ENCODE data around the gene EDNRB.

EDNRB gene

DNA sequence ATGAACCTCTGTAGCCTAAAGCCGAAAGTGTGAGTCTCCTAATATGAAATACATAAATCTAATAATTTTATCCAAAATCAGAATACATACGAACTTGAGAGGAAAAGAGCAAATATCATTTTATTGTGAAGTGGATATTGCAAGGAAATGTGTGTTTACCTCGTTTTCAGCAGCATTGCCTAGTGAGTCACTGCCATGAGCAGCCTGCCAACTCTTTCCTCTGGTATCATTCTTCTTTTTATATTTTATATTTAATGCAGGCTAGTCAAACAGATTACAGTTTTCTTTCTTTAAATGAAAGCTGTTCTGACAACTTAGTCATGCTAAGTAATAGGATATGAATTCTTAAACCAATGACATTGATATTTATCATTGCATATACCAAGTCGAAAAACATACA is 44.2 kb downstream of the EDNRB start:
- DNase-seq (ENCODE audit: low spot score), result no peak
- TF ChIP-seq, protein P1, sequence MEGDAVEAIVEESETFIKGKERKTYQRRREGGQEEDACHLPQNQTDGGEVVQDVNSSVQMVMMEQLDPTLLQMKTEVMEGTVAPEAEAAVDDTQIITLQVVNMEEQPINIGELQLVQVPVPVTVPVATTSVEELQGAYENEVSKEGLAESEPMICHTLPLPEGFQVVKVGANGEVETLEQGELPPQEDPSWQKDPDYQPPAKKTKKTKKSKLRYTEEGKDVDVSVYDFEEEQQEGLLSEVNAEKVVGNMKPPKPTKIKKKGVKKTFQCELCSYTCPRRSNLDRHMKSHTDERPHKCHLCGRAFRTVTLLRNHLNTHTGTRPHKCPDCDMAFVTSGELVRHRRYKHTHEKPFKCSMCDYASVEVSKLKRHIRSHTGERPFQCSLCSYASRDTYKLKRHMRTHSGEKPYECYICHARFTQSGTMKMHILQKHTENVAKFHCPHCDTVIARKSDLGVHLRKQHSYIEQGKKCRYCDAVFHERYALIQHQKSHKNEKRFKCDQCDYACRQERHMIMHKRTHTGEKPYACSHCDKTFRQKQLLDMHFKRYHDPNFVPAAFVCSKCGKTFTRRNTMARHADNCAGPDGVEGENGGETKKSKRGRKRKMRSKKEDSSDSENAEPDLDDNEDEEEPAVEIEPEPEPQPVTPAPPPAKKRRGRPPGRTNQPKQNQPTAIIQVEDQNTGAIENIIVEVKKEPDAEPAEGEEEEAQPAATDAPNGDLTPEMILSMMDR (IDR thresholded peaks at IDR 0.05; ENCODE audit: extremely low read depth, insufficient read depth, missing control alignments), result no peak
- in situ Hi-C loops (cut with MboI; ENCODE audit: low pct_unique_long_range_greater_than_20kb, low sequenced_read_pairs, unreplicated experiment), result no loop called here

DNA sequence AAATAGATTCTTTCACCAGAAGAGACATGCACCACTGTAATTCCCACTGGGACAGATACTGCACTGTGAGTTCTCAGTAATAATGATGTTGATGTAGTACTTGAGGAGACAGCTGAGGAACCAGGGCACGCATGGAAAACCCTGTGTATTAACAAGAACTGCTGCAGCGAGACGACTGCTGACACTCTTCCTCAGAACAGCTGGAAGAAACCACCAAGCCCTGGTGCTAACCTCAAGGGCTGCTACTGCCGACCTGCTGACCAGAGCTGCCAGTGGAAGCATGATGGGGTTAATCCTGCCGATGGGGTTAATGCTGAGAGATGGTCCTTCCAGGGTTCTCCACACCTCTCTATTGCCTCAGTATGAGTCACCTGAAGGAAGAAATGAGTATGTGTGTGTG is 45.6 kb downstream of the EDNRB start:
- in situ Hi-C loops (cut with MboI; ENCODE audit: low pct_unique_long_range_greater_than_20kb, low sequenced_read_pairs, unreplicated experiment), result no loop called here
- no peak for DNase-seq (ENCODE audit: low spot score)

DNA sequence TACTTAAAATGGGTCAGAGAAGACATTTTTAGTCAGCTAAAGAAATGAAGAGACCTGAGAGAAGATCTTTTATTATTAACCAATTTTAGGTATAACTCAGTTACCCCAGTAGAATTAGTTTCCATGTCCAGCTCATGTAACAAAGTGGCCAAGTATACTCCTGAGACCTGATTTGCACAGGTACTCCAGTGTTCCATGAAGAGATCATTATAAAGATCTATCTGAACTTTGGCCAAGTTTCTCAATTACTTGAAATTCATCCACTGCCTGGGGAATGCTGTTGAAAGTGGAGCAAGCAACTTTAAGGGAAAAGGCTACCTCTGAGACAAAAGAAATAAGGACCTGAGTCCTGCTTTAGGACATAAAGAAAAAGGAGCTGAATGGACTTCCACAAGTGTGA is 47.0 kb downstream of the EDNRB start:
- in situ Hi-C loops (cut with MboI; ENCODE audit: low pct_unique_long_range_greater_than_20kb, low sequenced_read_pairs, unreplicated experiment), result no loop called here
- no peak for DNase-seq (ENCODE audit: low spot score)
- TF ChIP-seq, protein P1 (IDR thresholded peaks at IDR 0.05; ENCODE audit: extremely low read depth, insufficient read depth, missing control alignments), result no peak

More for the DNA sequence above, 45.6 kb downstream of the EDNRB start:
- TF ChIP-seq, protein P1 (IDR thresholded peaks at IDR 0.05; ENCODE audit: extremely low read depth, insufficient read depth, missing control alignments), result no peak

DNA sequence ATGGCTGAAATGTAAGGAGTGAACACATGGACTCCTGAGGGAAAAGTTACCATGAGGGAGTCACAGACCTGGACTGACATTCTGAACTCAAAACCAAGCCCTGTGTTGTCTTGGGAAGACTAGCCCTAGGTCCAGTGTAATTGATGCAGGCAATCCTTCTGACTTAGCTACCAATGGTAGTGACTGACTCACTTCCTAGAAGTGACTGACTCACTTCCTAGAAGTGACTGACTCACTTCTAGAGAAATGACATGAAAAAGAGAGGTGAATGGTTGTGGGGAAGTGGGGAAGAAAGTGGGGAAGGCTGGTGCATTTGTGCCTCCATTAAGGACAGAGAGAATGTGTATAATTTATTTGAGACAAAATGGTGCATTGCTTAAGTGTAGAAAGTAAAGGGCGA is 49.9 kb downstream of the EDNRB start:
- TF ChIP-seq, protein P1 (IDR thresholded peaks at IDR 0.05; ENCODE audit: extremely low read depth, insufficient read depth, missing control alignments), result no peak
- DNase-seq (ENCODE audit: low spot score), result no peak
- in situ Hi-C loops (cut with MboI; ENCODE audit: low pct_unique_long_range_greater_than_20kb, low sequenced_read_pairs, unreplicated experiment), result no loop called here

DNA sequence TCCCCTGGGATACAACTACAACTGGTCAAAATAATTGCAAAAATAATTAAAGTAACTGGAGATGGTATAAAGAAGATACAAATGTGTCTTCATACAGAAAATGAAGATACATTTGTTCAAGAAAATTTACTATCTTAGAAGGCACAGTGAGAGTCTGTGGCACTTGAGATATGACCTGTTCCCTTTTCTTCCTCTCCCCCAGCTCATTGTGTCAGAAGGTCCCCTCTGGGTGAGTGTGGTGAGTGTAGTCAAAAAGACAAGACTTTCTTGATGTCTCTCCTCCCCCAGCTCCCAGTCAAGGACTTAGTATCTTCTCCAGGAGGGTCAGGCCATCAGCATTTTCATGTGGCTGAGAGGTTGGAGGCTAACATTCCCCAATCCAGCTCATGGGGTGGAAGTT is 51.7 kb downstream of the EDNRB start:
- in situ Hi-C loops (cut with MboI; ENCODE audit: low pct_unique_long_range_greater_than_20kb, low sequenced_read_pairs, unreplicated experiment), result no loop called here
- no peak for DNase-seq (ENCODE audit: low spot score)
- TF ChIP-seq, protein P1 (IDR thresholded peaks at IDR 0.05; ENCODE audit: extremely low read depth, insufficient read depth, missing control alignments), result no peak

DNA sequence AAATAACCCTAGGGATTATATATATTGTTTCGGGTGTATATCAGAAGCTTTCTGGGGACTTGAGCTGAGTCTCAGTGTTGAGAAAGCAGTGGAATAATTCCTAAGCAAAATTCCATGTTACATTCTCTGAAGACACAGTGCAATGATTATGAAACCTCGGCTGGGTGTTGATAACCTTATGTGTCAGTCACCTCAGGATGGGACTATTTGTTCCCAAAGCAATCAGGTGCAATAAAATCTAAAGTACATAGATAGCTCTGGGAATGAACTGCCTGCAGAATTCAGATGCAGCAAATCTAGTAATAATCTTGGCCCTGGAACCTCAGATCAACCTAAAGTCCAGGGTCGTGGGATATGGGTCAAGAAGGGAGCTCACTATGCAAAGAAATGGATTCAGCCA is 53.0 kb downstream of the EDNRB start:
- no peak for DNase-seq (ENCODE audit: low spot score)
- in situ Hi-C loops (cut with MboI; ENCODE audit: low pct_unique_long_range_greater_than_20kb, low sequenced_read_pairs, unreplicated experiment), result no loop called here
- TF ChIP-seq, protein P1 (IDR thresholded peaks at IDR 0.05; ENCODE audit: extremely low read depth, insufficient read depth, missing control alignments), result no peak

DNA sequence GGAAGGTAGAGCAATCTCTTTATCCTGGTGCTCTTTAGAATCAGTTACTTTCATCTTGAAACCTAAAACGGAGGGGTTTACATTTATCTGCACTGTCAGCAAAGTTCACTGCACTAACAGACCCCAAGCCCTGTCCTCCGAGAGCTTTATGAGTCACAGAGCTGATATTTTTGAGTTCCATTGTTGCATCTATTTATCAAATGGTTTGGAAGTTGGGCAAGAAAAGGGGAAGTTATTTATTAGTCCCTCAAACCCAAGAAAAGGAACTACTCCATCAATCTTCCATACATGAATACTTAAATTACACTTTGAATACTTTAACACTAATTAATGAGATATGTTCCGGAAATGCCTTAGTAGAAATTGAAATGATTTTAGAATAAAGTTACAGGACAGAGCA is 55.5 kb downstream of the EDNRB start:
- DNase-seq (ENCODE audit: low spot score), result no peak
- TF ChIP-seq, protein P1 (IDR thresholded peaks at IDR 0.05; ENCODE audit: extremely low read depth, insufficient read depth, missing control alignments), result no peak
- in situ Hi-C loops (cut with MboI; ENCODE audit: low pct_unique_long_range_greater_than_20kb, low sequenced_read_pairs, unreplicated experiment), result no loop called here
